ENCODE measurements around the gene HPN. TPM values are rescaled to one million over a fixed set of nuclear protein-coding genes. Genes with fewer than 3 reads are reported as not detected.
"Not testable (repeated sequence)": the region's sequence is repeated elsewhere in the genome, so short reads cannot be mapped to it uniquely, and the experiment has no call there.

HPN gene
- total RNA-seq, 2 experiments from 2014 or later = 0.31 TPM; not detected in 1

DNA sequence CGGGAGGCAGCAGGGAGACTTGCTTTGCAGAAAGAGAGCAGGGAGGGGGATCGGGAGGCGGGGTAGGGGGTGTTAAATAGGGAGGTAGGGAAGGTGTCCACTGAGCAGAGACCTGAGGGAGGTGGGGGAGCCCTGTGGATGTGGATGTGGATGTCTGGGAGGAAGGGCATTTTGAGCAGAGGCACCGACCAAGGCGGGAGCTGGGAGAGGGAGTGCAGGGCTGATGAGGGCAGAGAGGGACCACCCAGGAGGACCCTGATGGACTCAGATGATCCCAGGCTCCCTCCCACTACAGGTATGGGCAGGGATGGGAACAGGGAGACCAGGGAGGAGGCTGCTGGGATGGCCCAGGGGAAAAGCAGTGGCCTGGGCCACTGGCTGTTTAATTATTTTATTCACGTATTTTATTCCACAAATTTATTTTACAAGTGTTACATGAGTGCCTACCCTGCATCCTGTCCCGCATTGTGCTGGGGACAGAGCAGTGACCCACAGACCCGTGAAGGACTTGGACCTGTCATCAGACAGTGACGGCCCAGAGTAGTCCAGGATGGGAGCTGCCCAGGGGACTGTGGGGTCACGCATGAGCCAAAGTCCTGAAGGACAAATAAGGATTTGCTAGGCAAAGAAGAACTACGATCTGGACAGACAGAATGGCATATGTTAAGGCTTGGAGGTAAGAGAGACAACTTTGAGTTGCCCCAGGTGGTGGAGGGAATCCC lies 36.1 kb upstream of the HPN start:
- no peak for DNase-seq
- peaks cover 48% of the 10 kb centered on the region for H3K36me3 Mint-ChIP-seq
- no peaks in the 10 kb centered on the region for H3K9me3 Mint-ChIP-seq
- H3K27ac Mint-ChIP-seq = peak overlapping the region; percentile 17
- H3K4me3 Mint-ChIP-seq = peak overlapping the region; percentile 40
- no peaks in the 10 kb centered on the region for H3K27me3 Mint-ChIP-seq
- H3K4me1 Mint-ChIP-seq = peaks cover 40% of the 10 kb centered on the region

DNA sequence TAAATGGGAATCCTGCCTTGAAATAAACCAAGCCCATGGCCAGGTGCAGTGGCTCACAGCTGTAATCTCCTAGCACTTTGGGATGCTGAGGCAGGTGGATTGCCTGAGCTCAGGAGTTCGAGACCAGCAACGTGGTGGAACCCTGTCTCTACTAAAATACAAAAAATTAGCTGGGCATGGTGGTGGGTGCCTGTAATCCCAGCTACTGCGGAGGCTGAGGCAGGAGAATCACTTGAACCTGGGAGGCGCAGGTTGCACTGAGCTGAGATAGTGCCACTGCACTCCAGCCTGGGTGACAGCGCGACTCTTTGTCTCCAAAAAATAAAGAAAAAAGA lies 35.5 kb upstream of the HPN start:
- H3K9me3 Mint-ChIP-seq, H3K27me3 Mint-ChIP-seq, H3K4me3 Mint-ChIP-seq, DNase-seq: not testable (repeated sequence)
- Mint-ChIP-seq H3K36me3 (peaks cover 49% of the 10 kb centered on the region), H3K4me1 (peaks cover 44% of the 10 kb centered on the region), H3K27ac (peak overlapping the region; percentile 12)

DNA sequence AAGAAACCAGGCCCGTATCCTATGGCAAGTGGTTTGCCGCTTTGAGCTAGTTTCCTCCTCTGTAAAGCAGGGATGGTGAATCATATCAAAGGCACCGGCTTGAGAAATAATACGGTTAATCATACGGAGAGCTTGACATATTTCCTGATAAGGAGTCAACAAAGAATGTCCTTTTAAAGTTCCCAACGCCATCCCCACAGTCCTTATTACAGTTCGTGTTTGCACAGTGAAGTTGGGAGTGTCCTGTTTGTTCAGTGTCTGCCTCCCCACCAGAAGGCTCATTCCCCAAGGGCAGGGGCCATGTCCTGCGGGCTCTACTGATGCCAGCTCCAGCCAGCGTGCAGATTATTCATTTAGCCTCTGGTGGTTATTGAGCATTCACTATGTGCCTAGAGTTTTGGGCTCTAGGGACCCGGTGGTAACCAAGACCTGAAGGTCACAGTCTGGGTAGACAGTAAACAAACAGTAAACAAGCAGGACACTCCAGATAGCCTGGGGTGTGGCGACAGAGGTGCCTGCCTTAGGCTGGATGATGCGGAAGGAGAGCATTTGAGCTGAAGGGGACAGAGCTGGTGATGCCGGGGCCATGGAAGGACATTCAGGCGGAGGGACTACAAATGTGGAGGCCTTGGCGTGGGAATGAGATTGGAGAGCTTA lies 35.1 kb upstream of the HPN start:
- H3K4me3 Mint-ChIP-seq = no peak overlapping the region
- peaks cover 49% of the 10 kb centered on the region for H3K4me1 Mint-ChIP-seq
- peaks cover 48% of the 10 kb centered on the region for H3K36me3 Mint-ChIP-seq

DNA sequence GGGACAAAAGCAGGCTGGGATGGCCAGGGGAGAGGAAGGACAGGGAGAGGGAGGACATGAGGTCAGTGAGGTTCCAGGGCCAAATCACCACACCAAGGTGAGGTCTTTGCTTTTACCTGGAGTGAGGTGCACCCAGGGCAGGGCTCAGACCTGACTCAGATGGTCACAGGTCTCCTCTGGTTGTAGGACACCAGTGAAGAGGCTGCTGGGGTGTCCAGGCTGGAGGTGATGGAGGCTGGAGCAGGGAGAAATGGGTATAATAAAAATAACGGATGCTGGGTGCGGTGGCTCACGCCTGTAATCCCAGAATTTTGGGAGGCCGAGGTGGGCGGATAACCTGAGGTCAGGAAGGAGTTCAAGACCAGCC lies 34.5 kb upstream of the HPN start:
- peaks cover 48% of the 10 kb centered on the region for H3K4me1 Mint-ChIP-seq
- H3K27me3 Mint-ChIP-seq = no peaks in the 10 kb centered on the region
- H3K27ac Mint-ChIP-seq = peak overlapping the region; percentile 46
- H3K36me3 Mint-ChIP-seq = peaks cover 44% of the 10 kb centered on the region
- DNase-seq = no peak
- H3K9me3 Mint-ChIP-seq = no peaks in the 10 kb centered on the region
- no peak overlapping the region for H3K4me3 Mint-ChIP-seq

More for the DNA sequence above, 35.1 kb upstream of the HPN start:
- H3K9me3 Mint-ChIP-seq = no peaks in the 10 kb centered on the region
- DNase-seq = no peak
- peak overlapping the region; percentile 46 for H3K27ac Mint-ChIP-seq
- no peaks in the 10 kb centered on the region for H3K27me3 Mint-ChIP-seq

DNA sequence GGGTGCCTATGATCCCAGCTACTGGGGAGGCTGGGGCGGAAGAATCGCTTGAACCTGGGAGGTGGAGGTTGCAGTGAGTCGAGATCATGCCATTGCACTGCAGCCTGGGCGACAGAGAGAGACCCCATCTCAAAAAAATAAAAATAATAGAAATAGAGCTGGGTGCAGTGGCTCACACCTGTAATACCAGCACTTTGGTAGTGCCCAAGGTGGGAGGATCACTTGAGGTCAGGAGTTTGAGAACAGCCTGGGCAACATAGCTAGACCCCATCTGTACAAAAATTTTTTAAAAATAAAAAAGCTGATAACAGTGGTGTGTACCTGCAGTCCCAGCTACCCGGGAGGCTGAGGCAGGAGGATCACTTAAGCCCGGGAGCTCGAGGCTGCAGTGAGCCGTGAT lies 34.1 kb upstream of the HPN start:
- Mint-ChIP-seq H3K36me3 (peaks cover 41% of the 10 kb centered on the region), H3K4me1 (peaks cover 49% of the 10 kb centered on the region)
- H3K4me3 Mint-ChIP-seq, H3K9me3 Mint-ChIP-seq, H3K27me3 Mint-ChIP-seq, DNase-seq, H3K27ac Mint-ChIP-seq: not testable (repeated sequence)

DNA sequence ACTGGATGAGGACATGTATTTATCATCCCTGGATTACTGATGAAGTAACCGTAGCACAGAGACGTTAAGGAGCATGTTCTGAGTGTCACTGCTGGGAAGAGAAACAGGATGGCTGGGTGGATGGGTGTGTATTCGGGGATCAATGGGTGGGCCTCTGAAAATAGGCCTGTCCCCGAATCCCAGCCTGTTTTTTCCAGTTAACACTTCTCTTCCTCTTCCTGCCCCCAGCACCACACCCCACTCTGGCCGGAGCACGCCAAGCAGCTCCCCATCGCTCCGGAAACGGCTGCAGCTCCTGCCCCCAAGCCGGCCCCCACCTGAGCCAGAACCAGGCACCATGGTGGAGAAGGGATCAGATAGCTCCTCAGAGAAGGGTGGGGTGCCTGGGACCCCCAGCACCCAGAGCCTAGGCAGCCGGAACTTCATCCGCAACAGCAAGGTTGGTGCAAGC lies 32.6 kb upstream of the HPN start:
- peaks cover 48% of the 10 kb centered on the region for H3K36me3 Mint-ChIP-seq
- peaks cover 49% of the 10 kb centered on the region for H3K4me1 Mint-ChIP-seq
- H3K27me3 Mint-ChIP-seq = no peaks in the 10 kb centered on the region
- no peak for DNase-seq
- H3K4me3 Mint-ChIP-seq = no peak overlapping the region
- H3K27ac Mint-ChIP-seq = peak overlapping the region; percentile 42
- H3K9me3 Mint-ChIP-seq = no peaks in the 10 kb centered on the region

DNA sequence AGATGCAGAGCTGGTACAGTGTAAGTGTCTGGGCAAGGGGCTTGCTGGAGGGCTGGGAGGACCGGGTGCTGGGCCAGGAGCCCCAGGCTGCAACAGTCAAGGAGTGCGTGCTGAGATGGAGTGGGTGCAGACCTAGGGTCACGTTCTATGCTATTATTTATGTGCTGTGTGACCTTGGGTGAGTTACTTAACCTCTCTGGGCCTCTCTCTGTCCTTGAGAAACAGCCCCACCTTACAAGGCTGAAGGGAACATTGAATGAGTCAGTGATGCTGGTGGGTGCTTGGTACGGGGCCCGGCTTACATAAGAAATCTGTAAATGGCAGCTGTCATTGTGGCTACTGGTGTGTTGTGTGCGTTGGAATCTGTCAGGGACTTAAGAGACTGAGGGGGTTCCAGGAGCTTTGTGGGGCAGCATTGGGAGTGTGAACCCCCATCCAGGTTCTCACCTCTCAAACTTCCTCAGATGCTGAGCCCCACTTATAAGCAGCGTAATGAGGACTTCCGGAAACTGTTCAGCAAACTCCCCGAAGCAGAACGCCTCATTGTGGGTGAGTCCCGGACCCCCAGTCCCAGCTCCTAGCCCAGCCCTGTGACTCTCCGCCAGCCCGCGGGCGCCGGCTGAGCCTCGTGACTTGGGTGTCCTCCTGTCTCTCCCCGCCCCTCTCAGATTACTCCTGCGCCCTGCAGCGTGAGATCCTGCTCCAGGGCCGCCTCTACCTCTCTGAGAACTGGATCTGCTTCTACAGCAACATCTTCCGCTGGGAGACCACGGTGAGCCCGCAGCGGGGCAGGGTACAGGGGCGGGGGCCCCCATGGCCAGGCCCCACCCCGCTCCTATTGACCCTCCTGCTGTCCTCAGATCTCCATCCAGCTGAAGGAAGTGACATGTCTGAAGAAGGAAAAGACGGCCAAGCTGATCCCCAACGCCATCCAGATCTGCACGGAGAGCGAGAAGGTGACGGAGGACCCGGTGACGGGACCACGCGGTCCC lies 31.8 kb upstream of the HPN start:
- Mint-ChIP-seq H3K9me3 (no peaks in the 10 kb centered on the region), H3K27ac (peak overlapping the region; percentile 42), H3K36me3 (peaks cover 50% of the 10 kb centered on the region), H3K4me3 (no peak overlapping the region), H3K27me3 (no peaks in the 10 kb centered on the region), H3K4me1 (peaks cover 51% of the 10 kb centered on the region)
- no peak for DNase-seq

DNA sequence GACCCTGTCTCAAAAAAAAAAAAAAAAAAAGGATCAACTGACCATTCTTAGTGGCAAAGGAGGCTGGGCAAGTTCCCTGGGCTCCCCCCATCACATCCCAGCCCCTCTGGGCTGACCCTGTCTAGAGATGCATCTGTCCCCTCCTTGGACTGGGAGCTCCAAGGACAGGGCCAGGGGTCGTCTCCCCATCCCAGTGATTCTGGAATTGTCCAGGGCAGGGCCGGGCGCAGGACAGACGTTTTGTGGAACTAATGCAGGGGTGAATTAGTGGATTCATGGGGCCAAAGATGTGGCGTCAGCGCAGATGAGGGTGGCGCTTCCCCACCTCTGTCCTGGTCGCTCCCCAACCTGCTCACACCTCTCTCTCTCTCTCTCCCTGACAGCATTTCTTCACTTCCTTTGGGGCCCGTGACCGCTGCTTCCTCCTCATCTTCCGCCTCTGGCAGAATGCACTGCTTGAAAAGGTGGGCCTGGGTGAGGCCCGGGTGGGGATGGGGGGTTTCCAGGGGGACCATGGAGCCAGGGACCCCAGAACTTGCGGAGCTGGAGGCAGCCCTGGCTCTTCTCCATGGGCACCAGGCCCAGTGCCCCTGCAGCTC lies 30.3 kb upstream of the HPN start:
- Mint-ChIP-seq H3K36me3 (peaks cover 56% of the 10 kb centered on the region), H3K4me1 (peaks cover 54% of the 10 kb centered on the region)

DNA sequence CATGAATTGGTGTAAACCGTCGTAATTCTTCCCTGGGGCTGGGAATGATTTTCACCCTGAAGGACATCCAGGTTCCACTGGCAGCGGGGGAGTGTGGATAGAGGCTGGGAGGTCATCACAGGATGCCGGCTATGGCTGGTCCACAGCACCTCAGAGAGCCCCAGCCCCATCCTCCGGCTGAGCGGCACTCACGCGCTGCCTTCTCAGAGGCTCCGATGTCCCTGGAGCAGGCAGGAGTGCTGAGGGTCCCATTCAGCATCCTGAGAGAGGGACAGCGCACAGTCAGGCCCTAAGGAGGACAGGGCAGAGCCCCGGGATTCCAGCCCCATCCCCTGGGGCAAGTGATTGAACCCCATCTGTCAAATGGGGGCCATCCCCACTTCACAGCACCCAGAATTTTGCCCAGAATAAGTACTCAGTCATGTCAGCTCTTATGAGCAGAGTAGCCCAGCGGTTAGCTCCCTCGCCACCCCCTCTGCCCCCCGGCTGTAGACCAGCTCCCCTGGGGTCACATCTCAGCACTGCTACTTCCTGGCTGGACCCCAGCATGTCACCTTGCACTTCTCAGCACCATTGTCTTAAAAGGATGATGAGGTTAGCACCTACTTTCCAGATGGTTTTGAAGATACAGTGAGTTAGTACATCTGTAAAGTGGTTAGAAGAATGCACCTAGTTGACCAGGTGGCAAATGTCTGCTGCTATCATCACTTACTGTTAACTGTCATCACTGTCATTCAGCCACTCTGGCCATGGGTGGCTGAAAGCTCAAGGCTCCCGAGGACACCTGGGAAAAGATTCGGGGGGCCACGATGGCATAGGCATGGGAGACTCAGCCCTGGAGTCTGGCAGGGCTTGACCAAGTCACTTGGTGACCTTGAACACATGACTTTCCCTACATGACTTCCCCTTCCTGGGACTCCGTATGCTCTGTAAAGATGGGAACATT lies 29.5 kb upstream of the HPN start:
- Mint-ChIP-seq H3K36me3 (peaks cover 49% of the 10 kb centered on the region), H3K4me1 (peaks cover 47% of the 10 kb centered on the region), H3K9me3 (no peaks in the 10 kb centered on the region), H3K27me3 (no peaks in the 10 kb centered on the region), H3K4me3 (no peak overlapping the region), H3K27ac (peak overlapping the region; percentile 90)
- no peak for DNase-seq

More for the DNA sequence above, 30.3 kb upstream of the HPN start:
- Mint-ChIP-seq H3K27ac (peak overlapping the region; percentile 90), H3K27me3 (no peaks in the 10 kb centered on the region), H3K9me3 (no peaks in the 10 kb centered on the region), H3K4me3 (peak overlapping the region; percentile 34)
- DNase-seq = no peak

DNA sequence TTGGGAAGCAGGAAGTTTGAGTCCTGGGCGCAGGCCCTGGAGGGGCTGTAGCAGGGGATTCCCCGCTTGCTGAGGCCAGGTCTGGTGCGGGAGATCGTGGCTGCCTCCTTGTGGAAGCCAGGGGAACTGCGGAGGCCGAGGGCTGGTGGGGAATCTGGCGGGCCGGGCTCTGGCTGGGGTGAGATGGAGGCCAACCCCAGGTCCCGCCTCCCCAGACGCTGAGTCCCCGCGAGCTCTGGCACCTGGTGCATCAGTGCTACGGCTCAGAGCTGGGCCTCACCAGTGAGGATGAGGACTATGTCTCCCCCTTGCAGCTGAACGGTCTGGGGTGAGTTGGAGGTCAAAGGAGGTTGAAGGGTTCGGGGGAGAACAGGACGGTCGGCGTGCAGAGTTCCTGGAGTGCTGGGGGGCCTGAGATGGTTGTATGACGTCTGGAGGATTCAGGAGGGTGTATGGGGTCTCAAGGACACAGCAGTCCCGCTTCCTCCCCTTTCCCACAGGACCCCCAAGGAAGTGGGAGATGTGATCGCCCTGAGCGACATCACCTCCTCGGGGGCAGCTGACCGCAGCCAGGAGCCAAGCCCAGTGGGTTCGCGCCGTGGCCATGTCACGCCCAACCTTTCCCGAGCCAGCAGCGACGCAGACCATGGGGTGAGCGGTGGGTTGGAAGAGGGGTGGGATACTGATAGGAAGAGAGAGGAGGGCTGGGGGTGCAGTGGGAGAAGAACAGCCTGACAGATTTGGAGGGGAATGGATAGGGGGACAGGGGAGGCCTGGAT lies 28.3 kb upstream of the HPN start:
- DNase-seq = peak; percentile 84
- no peaks in the 10 kb centered on the region for H3K9me3 Mint-ChIP-seq
- peak overlapping the region; percentile 76 for H3K4me3 Mint-ChIP-seq
- H3K27ac Mint-ChIP-seq = peak overlapping the region; percentile 90
- peaks cover 54% of the 10 kb centered on the region for H3K4me1 Mint-ChIP-seq
- peaks cover 48% of the 10 kb centered on the region for H3K36me3 Mint-ChIP-seq
- H3K27me3 Mint-ChIP-seq = no peaks in the 10 kb centered on the region

DNA sequence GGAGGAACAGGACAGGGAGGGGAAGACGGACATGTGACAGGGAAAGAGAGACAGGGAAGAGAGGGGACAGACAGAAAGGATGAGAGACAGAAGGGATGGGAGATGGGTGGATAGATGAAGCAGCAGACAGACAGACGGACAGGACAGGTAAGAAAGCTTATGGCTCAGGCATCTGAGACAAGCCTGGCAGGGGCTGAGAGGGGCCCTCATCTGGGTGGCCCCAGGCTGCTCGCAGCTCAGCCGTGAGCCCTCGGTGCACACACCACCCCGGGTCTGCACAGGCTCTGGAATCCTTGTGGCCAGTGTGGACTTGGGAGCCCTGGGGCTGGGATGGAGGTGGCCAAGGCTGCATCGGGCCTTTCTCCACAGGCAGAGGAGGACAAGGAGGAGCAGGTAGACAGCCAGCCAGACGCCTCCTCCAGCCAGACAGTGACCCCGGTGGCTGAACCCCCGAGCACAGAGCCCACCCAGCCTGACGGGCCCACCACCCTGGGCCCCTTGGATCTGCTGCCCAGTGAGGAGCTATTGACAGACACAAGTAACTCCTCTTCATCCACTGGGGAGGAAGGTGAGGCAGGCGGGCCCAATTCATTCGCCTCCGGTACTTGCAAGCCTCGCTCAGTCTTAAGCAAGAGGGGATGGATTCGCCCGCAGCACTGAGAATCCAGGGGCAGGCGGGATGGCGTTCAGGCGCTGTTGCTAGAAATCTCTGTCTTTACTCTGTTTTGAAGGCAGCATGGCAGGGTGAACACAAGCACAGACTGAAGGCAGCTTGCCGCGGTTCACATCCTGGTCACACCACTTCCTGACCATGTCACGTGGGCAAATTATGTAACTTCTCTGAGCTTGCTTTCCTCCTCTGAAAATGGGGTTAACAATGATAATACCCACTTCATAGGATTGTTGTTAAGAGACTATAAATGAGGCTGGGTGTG lies 27.4 kb upstream of the HPN start:
- H3K9me3 Mint-ChIP-seq = no peaks in the 10 kb centered on the region
- H3K27ac Mint-ChIP-seq = peak overlapping the region; percentile 90
- DNase-seq = peak; percentile 41
- H3K4me3 Mint-ChIP-seq = peak overlapping the region; percentile 76
- peaks cover 58% of the 10 kb centered on the region for H3K4me1 Mint-ChIP-seq
- H3K36me3 Mint-ChIP-seq = peaks cover 52% of the 10 kb centered on the region
- no peaks in the 10 kb centered on the region for H3K27me3 Mint-ChIP-seq

DNA sequence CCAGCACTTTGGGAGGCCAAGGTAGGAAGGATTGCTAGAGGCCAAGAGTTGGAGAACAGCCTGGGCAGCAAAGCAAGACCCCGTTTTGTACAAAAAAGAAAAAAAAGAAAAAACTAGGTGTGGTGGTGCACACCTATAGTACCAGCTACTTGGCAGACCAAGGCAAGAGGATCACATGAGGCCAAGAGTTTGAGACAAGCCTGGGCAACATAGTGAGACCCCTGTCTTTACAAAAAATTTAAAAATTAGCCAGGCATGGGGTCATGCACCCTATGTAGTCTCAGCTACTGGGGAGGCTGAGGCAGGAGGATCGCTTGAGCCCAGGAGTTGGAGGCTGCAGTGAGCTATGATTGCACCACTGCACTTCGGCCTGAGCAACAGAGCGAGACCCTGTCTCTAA lies 26.7 kb upstream of the HPN start:
- H3K36me3 Mint-ChIP-seq = peaks cover 52% of the 10 kb centered on the region

More for the DNA sequence above, 26.7 kb upstream of the HPN start:
- not testable (repeated sequence) for H3K9me3 Mint-ChIP-seq, DNase-seq, H3K27me3 Mint-ChIP-seq
- Mint-ChIP-seq H3K27ac (peak overlapping the region; percentile 90), H3K4me3 (peak overlapping the region; percentile 76), H3K4me1 (peaks cover 58% of the 10 kb centered on the region)

Data from activated naive CD8-positive, alpha-beta T cell treated with anti-CD3 and anti-CD28 coated beads for 36 hours (primary cell).